Trophoblast cell (in vitro differentiated cells and primary cell): Measurements from ENCODE around the gene ARHGEF40.

Source experiments
- DNase-seq, 2 donors: peaks; one replicate each; pipeline ENCODE4 v3.0.0-alpha.2; 2016
- H2AFZ ChIP-seq: 2 replicates; pipeline ENCODE4 v1.6.1; 2013; ENCODE audit warnings: low read length, moderate library complexity, mild to moderate bottlenecking; ENCODE audit not compliant: insufficient read depth, poor library complexity
- H2AK5ac ChIP-seq: 2 replicates; pipeline ENCODE4 v1.6.1; 2013; ENCODE audit warnings: mild to moderate bottlenecking, low read length
- H2BK120ac ChIP-seq: 2 replicates; pipeline ENCODE4 v1.6.1; 2013; ENCODE audit warnings: low read length, mild to moderate bottlenecking, moderate library complexity; ENCODE audit not compliant: insufficient read depth, poor library complexity
- H2BK12ac ChIP-seq: 2 replicates; pipeline ENCODE4 v1.6.1; 2013; ENCODE audit warnings: mild to moderate bottlenecking, low read length, moderate library complexity
- H2BK5ac ChIP-seq: 2 replicates; pipeline ENCODE4 v1.6.1; 2013; ENCODE audit warnings: low read length, low read depth, moderate library complexity, mild to moderate bottlenecking; ENCODE audit not compliant: poor library complexity
- H3K14ac ChIP-seq: 2 replicates; pipeline ENCODE4 v1.6.1; 2013; ENCODE audit warnings: mild to moderate bottlenecking, low read length
- H3K18ac ChIP-seq: 2 replicates; pipeline ENCODE4 v1.6.1; 2013; ENCODE audit warnings: mild to moderate bottlenecking, low read length
- H3K23ac ChIP-seq: 2 replicates; pipeline ENCODE4 v1.6.1; 2013; ENCODE audit warnings: low read length
- H3K27ac ChIP-seq: 2 replicates; pipeline ENCODE4 v1.5.1; 2013; ENCODE audit warnings: low read depth, mild to moderate bottlenecking, inconsistent platforms, low read length, moderate library complexity
- H3K27me3 ChIP-seq: 2 replicates; pipeline ENCODE4 v1.6.1; 2013; ENCODE audit warnings: inconsistent platforms, mild to moderate bottlenecking, low read length, moderate library complexity; ENCODE audit not compliant: insufficient read depth
- H3K36me3 ChIP-seq, 2 experiments: 1 replicate in 1 of 2; 2 replicates in 1 of 2; pipeline ENCODE4 v1.6.1; 2013; ENCODE audit warnings: low read length in 2 of 2, mild to moderate bottlenecking in 2 of 2, moderate library complexity in 1 of 2; ENCODE audit not compliant: insufficient read depth in 2 of 2, control insufficient read depth in 1 of 2
- H3K4ac ChIP-seq: 2 replicates; pipeline ENCODE4 v1.6.1; 2013; ENCODE audit warnings: low read depth, mild to moderate bottlenecking, low read length, moderate library complexity
- H3K4me1 ChIP-seq, 2 experiments: 1 replicate in 1 of 2; 2 replicates in 1 of 2; pipeline ENCODE4 v1.6.1; 2013; ENCODE audit warnings: low read length in 2 of 2, mild to moderate bottlenecking in 2 of 2, moderate library complexity in 1 of 2; ENCODE audit not compliant: insufficient read depth in 2 of 2, control insufficient read depth in 1 of 2
- H3K4me2 ChIP-seq: 2 replicates; pipeline ENCODE4 v1.6.1; 2013; ENCODE audit warnings: inconsistent platforms, mild to moderate bottlenecking, low read length, moderate library complexity
- H3K4me3 ChIP-seq: 2 replicates; pipeline ENCODE4 v1.5.1; 2013; ENCODE audit warnings: mild to moderate bottlenecking, low read depth, low read length, inconsistent platforms
- H3K79me1 ChIP-seq: one replicate; pipeline ENCODE4 v1.6.1; 2013; ENCODE audit warnings: low read length
- H3K79me2 ChIP-seq: 2 replicates; pipeline ENCODE4 v1.6.1; 2013; ENCODE audit warnings: low read length, mild to moderate bottlenecking; ENCODE audit not compliant: control insufficient read depth, insufficient read depth, poor library complexity
- H3K9ac ChIP-seq: 2 replicates; pipeline ENCODE4 v1.6.1; 2013; ENCODE audit warnings: mild to moderate bottlenecking, low read length
- H3K9me3 ChIP-seq: 2 replicates; pipeline ENCODE4 v1.6.1; 2013; ENCODE audit warnings: low read depth, mild to moderate bottlenecking, control low read depth, inconsistent platforms, low read length; ENCODE audit not compliant: insufficient read depth
- H4K12ac ChIP-seq: 2 replicates; pipeline ENCODE4 v1.6.1; 2013; ENCODE audit warnings: low read depth, mild to moderate bottlenecking, low read length, moderate library complexity
- H4K8ac ChIP-seq: 2 replicates; pipeline ENCODE4 v1.6.1; 2013; ENCODE audit warnings: low read depth, mild to moderate bottlenecking, low read length, moderate library complexity
- H4K91ac ChIP-seq: one replicate; pipeline ENCODE4 v1.6.1; 2013; ENCODE audit warnings: low read depth, mild to moderate bottlenecking, low read length, moderate library complexity
- WGBS: extraction: QIAGEN DNeasy Blood & Tissue Kit; methylation state at CpG from one replicate; pipeline ENCODE4 v1.1.7; 2013; ENCODE audit warnings: missing lambda C conversion rate; ENCODE audit not compliant: insufficient read length, insufficient coverage; ENCODE audit errors: extremely low coverage; 5-methylcytosine and 5-hydroxymethylcytosine counted together

ARHGEF40 gene

DNA sequence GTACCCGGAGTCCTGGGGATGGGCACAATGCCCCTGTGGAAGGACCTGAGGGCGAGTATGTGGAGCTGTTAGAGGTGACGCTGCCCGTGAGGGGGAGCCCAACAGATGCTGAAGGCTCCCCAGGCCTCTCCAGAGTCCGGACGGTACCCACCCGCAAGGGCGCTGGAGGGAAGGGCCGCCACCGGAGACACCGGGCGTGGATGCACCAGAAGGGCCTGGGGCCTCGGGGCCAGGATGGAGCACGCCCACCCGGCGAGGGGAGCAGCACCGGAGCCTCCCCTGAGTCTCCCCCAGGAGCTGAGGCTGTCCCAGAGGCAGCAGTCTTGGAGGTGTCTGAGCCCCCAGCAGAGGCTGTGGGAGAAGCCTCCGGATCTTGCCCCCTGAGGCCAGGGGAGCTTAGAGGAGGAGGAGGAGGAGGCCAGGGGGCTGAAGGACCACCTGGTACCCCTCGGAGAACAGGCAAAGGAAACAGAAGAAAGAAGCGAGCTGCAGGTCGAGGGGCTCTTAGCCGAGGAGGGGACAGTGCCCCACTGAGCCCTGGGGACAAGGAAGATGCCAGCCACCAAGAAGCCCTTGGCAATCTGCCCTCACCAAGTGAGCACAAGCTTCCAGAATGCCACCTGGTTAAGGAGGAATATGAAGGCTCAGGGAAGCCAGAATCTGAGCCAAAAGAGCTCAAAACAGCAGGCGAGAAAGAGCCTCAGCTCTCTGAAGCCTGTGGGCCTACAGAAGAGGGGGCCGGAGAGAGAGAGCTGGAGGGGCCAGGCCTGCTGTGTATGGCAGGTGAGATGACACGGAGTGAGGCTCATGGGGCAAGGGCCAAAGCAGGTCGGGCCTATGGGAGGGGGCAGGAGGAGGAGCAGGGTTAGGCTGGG, 4.5 kb downstream of the ARHGEF40 start:
- WGBS: no CpG with 5 or more reads among the region's 26 CpGs
- H3K9me3 ChIP-seq: no peaks in the 10 kb centered on the region
- peak overlapping the region; percentile 17 for H3K18ac ChIP-seq

DNA sequence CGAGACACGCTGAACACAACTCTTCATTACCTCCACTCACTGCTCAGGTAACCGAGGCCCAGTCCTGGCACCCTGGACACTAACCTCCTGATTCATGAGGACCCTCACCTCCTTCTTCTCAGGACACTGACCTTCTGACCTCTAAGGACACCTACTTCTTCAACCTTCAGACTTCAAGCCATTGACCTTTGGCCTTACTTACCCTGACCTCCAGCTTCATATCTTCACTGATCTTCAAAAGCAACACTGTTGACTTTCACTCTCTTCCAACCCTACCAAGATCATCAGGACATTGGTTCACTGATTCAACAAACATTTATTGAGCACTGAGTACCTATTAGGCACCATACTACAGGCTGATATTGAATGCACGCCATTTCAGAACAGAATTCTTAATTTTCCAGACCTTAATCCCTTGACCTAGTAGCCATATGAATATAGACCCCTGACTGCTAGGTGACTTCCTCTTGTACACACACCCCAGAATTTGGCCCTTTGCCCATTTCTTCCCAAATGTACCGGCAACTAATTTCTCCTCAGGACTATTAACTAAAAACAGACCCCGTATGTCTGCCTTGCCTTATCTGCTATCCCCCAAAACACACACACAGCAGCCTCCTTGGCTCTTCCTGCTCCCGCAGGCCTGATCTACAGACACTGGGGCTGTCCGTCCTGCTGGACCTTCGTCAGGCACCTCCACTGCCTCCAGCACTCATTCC, 5.8 kb downstream of the ARHGEF40 start:
- peaks cover 8 to 12% of the 10 kb centered on the region in 2 experiments for H3K4me1 ChIP-seq
- H3K27ac ChIP-seq: no peak overlapping the region
- H3K23ac ChIP-seq: no peak overlapping the region
- H2BK12ac ChIP-seq: no peak overlapping the region
- no peak overlapping the region for H2BK120ac ChIP-seq
- no peak overlapping the region for H2BK5ac ChIP-seq
- no peak overlapping the region for H4K12ac ChIP-seq
- WGBS: no CpG with 5 or more reads among the region's 9 CpGs
- no peak overlapping the region for H3K4me3 ChIP-seq
- H3K18ac ChIP-seq: no peak overlapping the region
- no peak overlapping the region for H2AFZ ChIP-seq
- H3K4me2 ChIP-seq: no peak overlapping the region
- no peak overlapping the region for H3K9ac ChIP-seq
- no peak for DNase-seq
- peaks cover 5% of the 10 kb centered on the region for H3K79me2 ChIP-seq
- no peaks in the 10 kb centered on the region for H3K27me3 ChIP-seq
- peaks cover 51 to 73% of the 10 kb centered on the region in 2 experiments for H3K36me3 ChIP-seq
- H4K91ac ChIP-seq: no peak overlapping the region
- H3K79me1 ChIP-seq: peaks cover 8% of the 10 kb centered on the region
- no peak overlapping the region for H4K8ac ChIP-seq
- no peak overlapping the region for H3K4ac ChIP-seq
- H3K9me3 ChIP-seq: no peaks in the 10 kb centered on the region
- no peak overlapping the region for H3K14ac ChIP-seq
- no peak overlapping the region for H2AK5ac ChIP-seq

More for the DNA sequence above, 4.5 kb downstream of the ARHGEF40 start:
- no peak overlapping the region for H3K27ac ChIP-seq
- peaks cover 10% of the 10 kb centered on the region for H3K79me2 ChIP-seq
- peaks cover 18% of the 10 kb centered on the region for H3K79me1 ChIP-seq
- peaks cover 10 to 12% of the 10 kb centered on the region in 2 experiments for H3K4me1 ChIP-seq
- H2BK120ac ChIP-seq: no peak overlapping the region
- no peak overlapping the region for H3K23ac ChIP-seq
- H2AFZ ChIP-seq: no peak overlapping the region
- H4K8ac ChIP-seq: no peak overlapping the region
- H3K4ac ChIP-seq: no peak overlapping the region
- no peak overlapping the region for H2BK5ac ChIP-seq
- no peak for DNase-seq
- H3K4me3 ChIP-seq: no peak overlapping the region
- H2AK5ac ChIP-seq: no peak overlapping the region
- H2BK12ac ChIP-seq: no peak overlapping the region
- no peak overlapping the region for H4K91ac ChIP-seq
- H3K14ac ChIP-seq: no peak overlapping the region
- H4K12ac ChIP-seq: peak overlapping the region; percentile 20
- no peak overlapping the region for H3K4me2 ChIP-seq
- H3K9ac ChIP-seq: no peak overlapping the region
- H3K27me3 ChIP-seq: no peaks in the 10 kb centered on the region
- H3K36me3 ChIP-seq: peaks cover 43 to 60% of the 10 kb centered on the region in 2 experiments

DNA sequence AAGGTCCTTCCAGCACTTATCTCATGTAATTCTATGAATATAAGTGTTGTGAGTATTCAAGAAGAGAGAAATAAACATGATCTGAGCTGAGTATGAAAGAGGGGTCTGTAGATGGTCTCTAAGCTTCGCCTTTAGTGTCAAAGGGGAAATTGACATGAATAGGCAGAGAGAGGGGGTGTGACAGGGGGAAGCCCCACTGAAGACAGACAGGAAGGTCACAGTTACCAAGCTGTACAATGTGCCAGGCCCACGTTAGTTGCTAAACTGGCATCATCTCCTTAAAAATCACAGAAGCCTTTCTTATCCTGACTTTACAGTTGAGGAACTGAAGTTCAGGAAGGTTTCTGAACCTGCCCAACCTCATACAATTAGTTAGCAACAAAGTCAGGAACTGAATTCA, 7.6 kb downstream of the ARHGEF40 start:
- WGBS: no CpG with 5 or more reads among the region's 2 CpGs
- Histone ChIP-seq H2BK12ac (no peak overlapping the region), H3K4me1 (no peaks in the 10 kb centered on the region), H3K4me3 (no peak overlapping the region), H3K36me3 (peaks cover 69 to 90% of the 10 kb centered on the region in 2 experiments), H3K9me3 (no peaks in the 10 kb centered on the region), H2BK5ac (no peak overlapping the region), H3K79me2 (no peaks in the 10 kb centered on the region), H3K27ac (no peak overlapping the region), H3K79me1 (no peaks in the 10 kb centered on the region), H3K4me2 (no peak overlapping the region), H3K4ac (no peak overlapping the region), H3K27me3 (no peaks in the 10 kb centered on the region), H3K9ac (no peak overlapping the region), H3K23ac (no peak overlapping the region), H4K91ac (no peak overlapping the region), H2BK120ac (no peak overlapping the region), H4K12ac (no peak overlapping the region), H4K8ac (no peak overlapping the region), H3K14ac (no peak overlapping the region), H2AFZ (no peak overlapping the region), H2AK5ac (no peak overlapping the region), H3K18ac (no peak overlapping the region)
- no peak for DNase-seq

DNA sequence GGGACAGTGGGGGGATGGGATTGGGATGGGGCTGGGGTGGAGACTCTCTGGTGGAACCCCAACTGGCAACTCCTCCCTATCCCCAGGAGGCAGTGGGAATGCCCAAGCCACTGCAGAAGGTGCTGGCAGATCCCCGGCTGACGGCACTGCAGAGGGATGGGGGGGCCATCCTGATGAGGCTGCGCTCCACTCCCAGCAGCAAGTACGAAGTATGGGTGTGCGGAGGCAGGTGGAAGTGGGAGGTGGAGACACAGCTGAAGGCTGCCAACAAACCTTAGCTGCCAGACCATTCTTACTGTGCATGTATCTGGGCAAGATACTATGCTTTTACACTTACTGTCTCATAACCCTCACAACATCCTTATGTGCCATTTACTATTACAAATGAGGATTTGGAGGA, 8.2 kb downstream of the ARHGEF40 start:
- no peaks in the 10 kb centered on the region for H3K79me1 ChIP-seq
- H3K4me2 ChIP-seq: no peak overlapping the region
- H4K8ac ChIP-seq: no peak overlapping the region
- no peak overlapping the region for H4K12ac ChIP-seq
- H3K23ac ChIP-seq: no peak overlapping the region
- H3K4me1 ChIP-seq: no peaks in the 10 kb centered on the region
- H3K79me2 ChIP-seq: no peaks in the 10 kb centered on the region
- no peak overlapping the region for H2AFZ ChIP-seq
- no peak overlapping the region for H3K27ac ChIP-seq
- no peak overlapping the region for H4K91ac ChIP-seq
- H2AK5ac ChIP-seq: no peak overlapping the region
- no peak overlapping the region for H3K9ac ChIP-seq
- no CpG with 5 or more reads among the region's 5 CpGs for WGBS
- H3K14ac ChIP-seq: no peak overlapping the region
- H3K18ac ChIP-seq: no peak overlapping the region
- no peak overlapping the region for H3K4me3 ChIP-seq
- no peak overlapping the region for H2BK120ac ChIP-seq
- no peak overlapping the region for H2BK12ac ChIP-seq
- no peaks in the 10 kb centered on the region for H3K27me3 ChIP-seq
- peaks cover 70 to 88% of the 10 kb centered on the region in 2 experiments for H3K36me3 ChIP-seq
- DNase-seq: no peak
- no peak overlapping the region for H3K4ac ChIP-seq
- no peaks in the 10 kb centered on the region for H3K9me3 ChIP-seq
- H2BK5ac ChIP-seq: no peak overlapping the region
